NCI-H524 treated with DMSO at 0.1 percent for 48 hours (cell line): ENCODE measurements around the gene SNX3.
"Not testable (repeated sequence)": the region's sequence is repeated elsewhere in the genome, so short reads cannot be mapped to it uniquely, and the experiment has no call there.

ENCODE experiments used
- DNase-seq: peaks from one replicate; lab custom pipeline; 2025; lab: John Stamatoyannopoulos, UW

The SNX3 gene

GRCh38 chr6:108260126-108260808, 573 bp downstream of the SNX3 start:
- no peak for DNase-seq

GRCh38 chr6:108254433-108255410, 6.1 kb downstream of the SNX3 start:
- DNase-seq, result no peak

- DNase-seq, result no peak
These were observed 7.6 kb downstream of the SNX3 start for GRCh38 chr6:108253241-108253640.

- no peak for DNase-seq
These were observed 8.8 kb downstream of the SNX3 start for GRCh38 chr6:108252055-108252454.

GRCh38 chr6:108251252-108251651, 9.6 kb downstream of the SNX3 start:
- no peak for DNase-seq

- no peak for DNase-seq
These were observed 10.5 kb downstream of the SNX3 start for GRCh38 chr6:108250240-108250866.

- no peak for DNase-seq
These were observed 12.8 kb downstream of the SNX3 start for GRCh38 chr6:108247965-108248536.

GRCh38 chr6:108245095-108245494, 15.7 kb downstream of the SNX3 start:
- DNase-seq, result not testable (repeated sequence)

- DNase-seq, result no peak
These were observed 17.0 kb downstream of the SNX3 start for GRCh38 chr6:108243836-108244235.

GRCh38 chr6:108242721-108243120, 18.1 kb downstream of the SNX3 start:
- no peak for DNase-seq

- no peak for DNase-seq
These were observed 18.6 kb downstream of the SNX3 start for GRCh38 chr6:108242259-108242658.

GRCh38 chr6:108238322-108238721, 22.5 kb downstream of the SNX3 start:
- DNase-seq, result no peak

- no peak for DNase-seq
These were observed 24.0 kb downstream of the SNX3 start for GRCh38 chr6:108236791-108237190.

- no peak for DNase-seq
These were observed 25.7 kb downstream of the SNX3 start for GRCh38 chr6:108235127-108235526.

GRCh38 chr6:108228416-108228815, 32.4 kb downstream of the SNX3 start:
- no peak for DNase-seq

GRCh38 chr6:108227290-108227689, 33.5 kb downstream of the SNX3 start:
- no peak for DNase-seq

- DNase-seq, result no peak
These were observed 38.3 kb downstream of the SNX3 start for GRCh38 chr6:108222504-108222903.

- DNase-seq, result no peak
These were observed 38.8 kb downstream of the SNX3 start for GRCh38 chr6:108222064-108222463.

- DNase-seq, result no peak
These were observed 49.2 kb downstream of the SNX3 start for GRCh38 chr6:108211671-108212070.

GRCh38 chr6:108210556-108210955, 50.3 kb downstream of the SNX3 start:
- DNase-seq, result no peak

GRCh38 chr6:108209738-108210137, 51.1 kb downstream of the SNX3 start:
- DNase-seq, result no peak

GRCh38 chr6:108207013-108207412, 53.8 kb downstream of the SNX3 start:
- DNase-seq, result no peak
